Large intestine (tissue), 3 donors: ENCODE data around the gene APC. TPM values are rescaled to one million over a fixed set of nuclear protein-coding genes. Genes with fewer than 3 reads are reported as not detected.
"Not testable (repeated sequence)": the region's sequence is repeated elsewhere in the genome, so short reads cannot be mapped to it uniquely, and the experiment has no call there.

Experiments used
- DNase-seq, 2 donors: peaks; one replicate each; pipeline versions ENCODE4 v3.0.0 to v3.0.0-alpha.2; 2013
- H3K27ac ChIP-seq: one replicate; pipeline ENCODE4 v1.5.1; 2013; ENCODE audit warnings: low read length
- H3K27me3 ChIP-seq: 2 replicates; pipeline ENCODE4 v1.6.1; 2013; ENCODE audit warnings: low read length; ENCODE audit not compliant: control insufficient read depth, insufficient read depth
- H3K36me3 ChIP-seq: 2 replicates; pipeline ENCODE4 v1.6.1; 2013; ENCODE audit warnings: low read length; ENCODE audit not compliant: control insufficient read depth, insufficient read depth
- H3K4me1 ChIP-seq: one replicate; pipeline ENCODE4 v1.6.1; 2013; ENCODE audit warnings: low read length; ENCODE audit not compliant: control insufficient read depth, insufficient read depth
- H3K4me3 ChIP-seq: one replicate; pipeline ENCODE4 v1.5.1; 2013; ENCODE audit warnings: low read length
- H3K9me3 ChIP-seq: one replicate; pipeline ENCODE4 v1.6.1; 2013; ENCODE audit warnings: mild to moderate bottlenecking, low read depth, low read length, moderate library complexity; ENCODE audit not compliant: control insufficient read depth
- WGBS: methylation state at CpG from one replicate; pipeline ENCODE4 v1.1.5; 2013; ENCODE audit warnings: low lambda C conversion rate; ENCODE audit not compliant: insufficient coverage; 5-methylcytosine and 5-hydroxymethylcytosine counted together
- polyA plus RNA-seq: library from polyadenylated mRNA; unstranded; fragments of 120-200 nt; gene quantifications from one replicate; pipeline ENCODE4 v1.2.1, GENCODE V29; 2013

APC gene
- polyA plus RNA-seq, 1 donor: 33.7 TPM

DNA sequence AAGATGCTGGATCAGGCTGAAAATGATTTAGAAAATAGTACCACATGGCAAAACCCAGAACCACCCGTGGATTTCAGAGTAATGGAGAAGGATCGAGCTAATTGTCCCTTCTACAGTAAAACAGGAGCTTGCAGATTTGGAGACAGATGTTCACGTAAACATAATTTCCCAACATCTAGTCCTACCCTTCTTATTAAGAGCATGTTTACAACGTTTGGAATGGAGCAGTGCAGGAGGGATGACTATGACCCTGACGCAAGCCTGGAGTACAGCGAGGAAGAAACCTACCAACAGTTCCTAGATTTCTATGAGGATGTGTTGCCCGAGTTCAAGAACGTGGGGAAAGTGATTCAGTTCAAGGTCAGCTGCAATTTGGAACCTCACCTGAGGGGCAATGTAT lies 154.4 kb downstream of the APC start:
- DNase-seq, H3K4me3 ChIP-seq, H3K27me3 ChIP-seq, H3K27ac ChIP-seq, H3K9me3 ChIP-seq, H3K4me1 ChIP-seq: not testable (repeated sequence)
- WGBS: no CpG with 5 or more reads among the region's 8 CpGs
- H3K36me3 ChIP-seq: peaks cover 25% of the 10 kb centered on the region

DNA sequence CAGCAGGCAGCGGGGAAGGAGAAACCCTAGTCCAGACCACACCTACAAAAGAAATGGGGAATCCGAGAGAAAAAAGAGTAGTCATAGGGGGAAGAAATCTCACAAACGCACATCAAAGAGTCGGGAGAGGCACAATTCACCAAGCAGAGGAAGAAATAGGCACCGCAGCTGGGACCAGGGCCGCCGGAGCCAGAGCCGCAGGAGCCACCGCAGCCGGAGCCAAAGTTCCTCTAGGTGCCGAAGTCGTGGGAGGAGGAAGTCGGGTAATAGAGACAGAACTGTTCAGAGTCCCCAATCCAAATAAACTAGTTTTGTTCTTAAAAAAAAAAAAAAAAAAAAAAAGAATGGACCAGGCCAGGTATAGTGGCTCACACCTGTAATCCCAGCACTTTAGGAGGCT lies 155.1 kb downstream of the APC start:
- Histone ChIP-seq H3K36me3 (peaks cover 23% of the 10 kb centered on the region), H3K4me3 (no peak overlapping the region), H3K27ac (no peak overlapping the region), H3K9me3 (peaks cover 3% of the 10 kb centered on the region), H3K27me3 (no peaks in the 10 kb centered on the region), H3K4me1 (no peaks in the 10 kb centered on the region)
- DNase-seq: no peak
- no CpG with 5 or more reads among the region's 13 CpGs for WGBS

DNA sequence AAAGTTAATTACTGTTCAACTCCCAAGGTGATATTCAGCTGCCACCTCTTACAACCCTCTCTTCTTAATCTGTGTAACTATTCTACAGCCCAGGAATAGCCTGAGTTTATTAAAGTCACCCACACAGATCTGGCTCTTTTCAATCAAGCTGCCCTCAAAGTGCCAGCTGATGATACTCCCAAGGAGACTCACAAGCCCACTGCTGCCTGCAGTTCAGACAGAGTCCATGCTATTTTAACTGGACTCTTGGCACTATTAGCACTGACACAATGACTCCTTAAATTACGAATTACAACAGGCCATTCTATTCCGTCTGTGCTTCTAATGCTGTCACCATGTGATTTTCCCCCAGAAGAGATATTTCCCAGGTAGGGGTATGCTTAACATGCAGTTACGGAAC lies 158.0 kb downstream of the APC start:
- Histone ChIP-seq H3K4me3 (no peak overlapping the region), H3K9me3 (peaks cover 3% of the 10 kb centered on the region), H3K36me3 (peaks cover 36% of the 10 kb centered on the region), H3K4me1 (no peaks in the 10 kb centered on the region), H3K27me3 (no peaks in the 10 kb centered on the region), H3K27ac (no peak overlapping the region)
- WGBS: 80% methylated on average over 1 of the region's 3 CpGs
- DNase-seq: no peak

Other genes with a start within 250 kb of the APC start
- gene SRP19, start 123.4 kb downstream of the APC start, polyA plus RNA-seq: 71.0 TPM
- gene REEP5, start 184.3 kb downstream of the APC start, polyA plus RNA-seq: 73.6 TPM
- 19.2 TPM for gene DCP2, start 238.9 kb downstream of the APC start, polyA plus RNA-seq